Adrenal gland (tissue), 5 donors: ENCODE measurements around the gene MYZAP.

Source experiments
- POLR2A ChIP-seq, 2 donors: fragments of 450-650 bp; IDR thresholded peaks; one replicate each; pipeline ENCODE4 v1.6.1; 2017; ENCODE audit warnings: antibody characterized with exemption in 2 of 2, mild to moderate bottlenecking in 2 of 2, moderate library complexity in 1 of 2
- TF ChIP-seq, protein P1 (sequence below), 6 experiments: fragments of 450-650 bp in 4 of 6; fragments of 200-600 bp in 2 of 6; sonication (generic) in 1 of 6; IDR thresholded peaks; 1 replicate in 5 of 6; 2 replicates in 1 of 6; pipeline versions ENCODE4 v1.5.1 to v1.8.0; 2016 to 2021; ENCODE audit warnings: antibody characterized with exemption in 6 of 6, mild to moderate bottlenecking in 2 of 6, moderate library complexity in 1 of 6
- donor health status: DM: no; HTN: no; CAD: no.

DNA sequence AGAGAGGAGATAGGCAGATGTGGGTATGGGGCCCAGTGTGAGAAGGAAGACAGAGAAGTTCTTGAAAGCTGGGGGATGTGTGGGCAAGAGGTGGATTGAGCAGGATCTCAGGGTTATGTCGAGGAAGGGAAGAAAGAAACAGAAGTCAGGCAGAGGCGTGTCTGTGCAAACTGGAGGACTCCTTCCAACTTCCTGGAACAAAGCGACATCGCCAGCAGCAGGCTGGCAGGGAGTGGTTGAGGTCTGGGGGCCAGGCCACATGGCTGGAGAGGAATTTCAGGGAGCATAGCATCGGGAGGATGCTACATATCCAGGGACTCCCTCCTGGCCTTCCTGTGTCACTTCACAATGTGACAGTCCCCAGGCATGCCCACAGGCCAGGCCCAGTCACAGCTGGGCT, 42.9 kb upstream of the MYZAP start:
- TF ChIP-seq, protein P1, sequence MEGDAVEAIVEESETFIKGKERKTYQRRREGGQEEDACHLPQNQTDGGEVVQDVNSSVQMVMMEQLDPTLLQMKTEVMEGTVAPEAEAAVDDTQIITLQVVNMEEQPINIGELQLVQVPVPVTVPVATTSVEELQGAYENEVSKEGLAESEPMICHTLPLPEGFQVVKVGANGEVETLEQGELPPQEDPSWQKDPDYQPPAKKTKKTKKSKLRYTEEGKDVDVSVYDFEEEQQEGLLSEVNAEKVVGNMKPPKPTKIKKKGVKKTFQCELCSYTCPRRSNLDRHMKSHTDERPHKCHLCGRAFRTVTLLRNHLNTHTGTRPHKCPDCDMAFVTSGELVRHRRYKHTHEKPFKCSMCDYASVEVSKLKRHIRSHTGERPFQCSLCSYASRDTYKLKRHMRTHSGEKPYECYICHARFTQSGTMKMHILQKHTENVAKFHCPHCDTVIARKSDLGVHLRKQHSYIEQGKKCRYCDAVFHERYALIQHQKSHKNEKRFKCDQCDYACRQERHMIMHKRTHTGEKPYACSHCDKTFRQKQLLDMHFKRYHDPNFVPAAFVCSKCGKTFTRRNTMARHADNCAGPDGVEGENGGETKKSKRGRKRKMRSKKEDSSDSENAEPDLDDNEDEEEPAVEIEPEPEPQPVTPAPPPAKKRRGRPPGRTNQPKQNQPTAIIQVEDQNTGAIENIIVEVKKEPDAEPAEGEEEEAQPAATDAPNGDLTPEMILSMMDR (IDR thresholded peaks at IDR 0.05), result no peak
- TF ChIP-seq POLR2A (IDR thresholded peaks at IDR 0.05), result no peak
